PC-3 (cell line): Measurements from ENCODE around the gene CRABP2. TPM values are rescaled to one million over a fixed set of nuclear protein-coding genes. Genes with fewer than 3 reads are reported as not detected.

Source experiments
- ATAC-seq: fragments of 200-7000 bp; cut with Tn5 transposase; 2 replicates; pipeline ENCODE4 v1.9.1; 2020; ENCODE audit warnings: mild to moderate bottlenecking, moderate library complexity
- BruUV-seq: library from RNA; stranded (reverse); fragments of 400-500 nt; replicated peaks from 2 replicates; lab custom pipeline; 2021; lab: Mats Ljungman, UMichigan
- CTCF ChIA-PET: fragments of 300-600 bp; sonication (Branson Sonifier 250); formaldehyde crosslinking; loops from one replicate; lab custom pipeline; 2022; ENCODE audit warnings: antibody characterized with exemption; lab: Charles Lee
- POLR2A ChIA-PET: fragments of 300-600 bp; sonication (Branson Sonifier 250); formaldehyde crosslinking; loops from one replicate; lab custom pipeline; 2022; ENCODE audit warnings: antibody characterized with exemption; ENCODE audit not compliant: unreplicated experiment; lab: Charles Lee
- DNase-seq: peaks from one replicate; pipeline ENCODE4 v3.0.0-alpha.2; 2015
- H2AFZ ChIP-seq: fragments of 300-600 bp; sonication (generic); 2 replicates; pipeline ENCODE4 v1.6.0; 2016; ENCODE audit warnings: antibody characterized with exemption, low read length
- H3F3A ChIP-seq: fragments of 300-600 bp; sonication (generic); one replicate; pipeline ENCODE4 v1.6.0; 2017; ENCODE audit warnings: antibody characterized with exemption, low read length, control low read depth, mild to moderate bottlenecking; ENCODE audit not compliant: unreplicated experiment
- H3K27ac ChIP-seq: fragments of 300-600 bp; sonication (generic); 2 replicates; pipeline ENCODE4 v1.5.1; 2016; ENCODE audit warnings: mild to moderate bottlenecking, low read length
- H3K27me3 ChIP-seq: fragments of 300-600 bp; sonication (generic); 2 replicates; pipeline ENCODE4 v1.6.1; 2016; ENCODE audit warnings: low read length, mixed read lengths
- H3K36me3 ChIP-seq: fragments of 300-600 bp; sonication (generic); 2 replicates; pipeline ENCODE4 v1.6.1; 2016; ENCODE audit warnings: low read depth, mixed run types, low read length, mixed read lengths
- H3K4me1 ChIP-seq: fragments of 300-600 bp; sonication (generic); 2 replicates; pipeline ENCODE4 v1.5.1; 2016; ENCODE audit warnings: low read length; ENCODE audit not compliant: insufficient read depth
- H3K4me2 ChIP-seq: fragments of 300-600 bp; sonication (generic); 2 replicates; pipeline ENCODE4 v1.6.0; 2016; ENCODE audit warnings: low read length
- H3K4me3 ChIP-seq: fragments of 300-600 bp; sonication (generic); 2 replicates; pipeline ENCODE4 v1.5.1; 2016; ENCODE audit warnings: mild to moderate bottlenecking, low read length, mixed read lengths
- H3K79me2 ChIP-seq: fragments of 300-600 bp; sonication (generic); 2 replicates; pipeline ENCODE4 v1.6.1; 2017; ENCODE audit warnings: low read length, mixed read lengths
- H3K9ac ChIP-seq: fragments of 300-600 bp; sonication (generic); 2 replicates; pipeline ENCODE4 v1.6.0; 2016; ENCODE audit warnings: mild to moderate bottlenecking, low read length
- H3K9me2 ChIP-seq: fragments of 300-600 bp; sonication (generic); replicated peaks from 2 replicates; pipeline ENCODE4 v1.6.1; 2016; ENCODE audit warnings: mixed run types, low read length, mixed read lengths
- H3K9me3 ChIP-seq: fragments of 300-600 bp; sonication (generic); 2 replicates; pipeline ENCODE4 v1.6.1; 2016; ENCODE audit warnings: low read length, mixed read lengths
- H4K20me1 ChIP-seq: fragments of 300-600 bp; sonication (generic); 2 replicates; pipeline ENCODE4 v1.6.1; 2016; ENCODE audit warnings: low read length, mixed read lengths
- CTCF ChIP-seq: fragments of 300-600 bp; sonication (generic); conservative IDR thresholded peaks from 2 replicates; pipeline ENCODE4 v1.5.1; 2017; ENCODE audit warnings: antibody characterized with exemption, low read depth, mild to moderate bottlenecking, low read length
- EZH2 ChIP-seq: fragments of 300-600 bp; sonication (generic); IDR thresholded peaks from one replicate; pipeline ENCODE4 v1.6.1; 2017; ENCODE audit warnings: antibody characterized with exemption, mild to moderate bottlenecking, low read length; ENCODE audit not compliant: unreplicated experiment
- EZH2phosphoT487 ChIP-seq: fragments of 300-600 bp; sonication (generic); IDR thresholded peaks from 2 replicates; pipeline ENCODE4 v1.6.1; 2018; ENCODE audit warnings: mild to moderate bottlenecking, antibody characterized with exemption, low read length, borderline replicate concordance
- intact Hi-C: fragments of 100-400 bp; cut with micrococcal nuclease; formaldehyde crosslinking; loops from 2 replicates; pipeline ENCODE4 v1.9.0; 2023
- total RNA-seq: library from RNA; depleted of rRNA; stranded (reverse); fragments of >200 nt; gene quantifications from 2 replicates; pipeline ENCODE4 v1.2.3, GENCODE V29; 2014

The CRABP2 gene
- total RNA-seq, 1 experiment from 2014 or later: 120 TPM

- H3K36me3 ChIP-seq: 0 out of 2 replicates have a peak, but pooled peaks cover 3% of the 10 kb centered on the region
- H3F3A ChIP-seq: no peaks in the 10 kb centered on the region
- H3K27me3 ChIP-seq: no peaks in the 10 kb centered on the region
- H3K9me2 ChIP-seq: no peaks in the 10 kb centered on the region
- no peak for TF ChIP-seq EZH2phosphoT487
- no peak for TF ChIP-seq EZH2
- H3K4me3 ChIP-seq: no peak overlapping the region
- H3K4me2 ChIP-seq: no peak overlapping the region
- H3K9ac ChIP-seq: no peak overlapping the region
- DNase-seq: no peak
- no TSS peak for BruUV-seq
- no peaks in the 10 kb centered on the region for H3K79me2 ChIP-seq
- CTCF ChIA-PET: no interaction called here
- H4K20me1 ChIP-seq: no peaks in the 10 kb centered on the region
- POLR2A ChIA-PET: interaction anchor here (0.6 kb wide), 1 partner anchor 89 kb away, joined by 17 read pairs; no protein-coding TSS in a partner anchor
- H2AFZ ChIP-seq: no peak overlapping the region
- no peak for ATAC-seq
- intact Hi-C loops: no loop called here
- H3K9me3 ChIP-seq: no peaks in the 10 kb centered on the region
- H3K27ac ChIP-seq: no peak overlapping the region
- H3K4me1 ChIP-seq: no peaks in the 10 kb centered on the region
Observed at GRCh38 chr1:156669794-156670193, 35.6 kb downstream of the CRABP2 start.

DNA sequence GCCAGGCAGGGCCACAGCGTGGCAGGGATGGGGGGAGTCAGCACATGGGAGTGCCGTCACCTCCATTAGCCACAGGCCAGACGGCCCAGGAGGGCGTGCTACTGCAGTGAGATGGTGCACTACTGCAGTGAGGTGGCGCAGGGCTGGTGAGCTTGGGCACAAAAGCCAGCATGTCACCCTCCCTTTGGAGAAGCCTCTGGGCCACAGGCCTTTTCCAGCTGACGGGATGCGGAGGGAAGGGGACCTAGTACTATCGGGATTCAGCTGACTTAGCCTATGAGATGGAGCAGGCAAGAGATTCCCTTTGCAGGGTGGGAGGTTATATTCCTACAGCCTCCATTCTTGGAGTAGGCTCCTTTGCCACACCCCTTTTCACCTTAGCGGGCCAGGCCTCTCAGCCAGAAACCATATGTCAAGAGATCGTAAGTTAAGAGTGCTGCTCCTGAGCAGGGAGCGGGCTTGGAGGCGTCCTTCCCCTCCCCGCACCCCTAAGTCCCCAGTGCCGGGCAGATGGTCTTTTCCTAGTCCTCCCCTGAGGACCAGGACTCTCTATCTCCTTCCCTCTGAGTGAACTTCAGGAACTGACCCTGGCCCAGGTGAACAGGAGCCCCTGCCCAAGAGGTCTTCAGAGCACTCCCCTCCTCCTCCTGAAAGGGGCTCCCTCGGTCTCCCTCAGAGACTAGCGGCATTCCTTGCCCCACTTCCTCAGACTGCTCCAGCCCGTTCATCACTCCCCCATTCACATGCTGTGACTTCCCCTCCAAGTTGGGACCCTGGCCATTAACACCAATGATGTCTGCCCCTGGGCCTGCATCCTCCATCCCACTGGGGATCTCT lies 36.4 kb downstream of the CRABP2 start:
- CTCF ChIA-PET: no interaction called here
- H3K9me3 ChIP-seq: no peaks in the 10 kb centered on the region
- H3K9me2 ChIP-seq: no peaks in the 10 kb centered on the region
- POLR2A ChIA-PET: no interaction called here
- H3K4me2 ChIP-seq: no peak overlapping the region
- no peak for TF ChIP-seq EZH2phosphoT487
- no peaks in the 10 kb centered on the region for H4K20me1 ChIP-seq
- intact Hi-C loops: no loop called here
- BruUV-seq: TSS peak; percentile 15
- ATAC-seq: peak; percentile 6; the same call in 1 of the 2 replicates
- H3K79me2 ChIP-seq: no peaks in the 10 kb centered on the region
- no peak overlapping the region for H3K4me3 ChIP-seq
- H3K9ac ChIP-seq: no peak overlapping the region
- no peak overlapping the region for H3K27ac ChIP-seq
- no peaks in the 10 kb centered on the region for H3K27me3 ChIP-seq
- H3K36me3 ChIP-seq: 0 out of 2 replicates have a peak, but pooled peaks cover 3% of the 10 kb centered on the region
- no peaks in the 10 kb centered on the region for H3K4me1 ChIP-seq
- H3F3A ChIP-seq: no peaks in the 10 kb centered on the region
- no peak overlapping the region for H2AFZ ChIP-seq
- DNase-seq: no peak

- no peak overlapping the region for H2AFZ ChIP-seq
- H3K9ac ChIP-seq: no peak overlapping the region
- no peak for DNase-seq
- peaks cover 4% of the 10 kb centered on the region; the same call in 1 of the 2 replicates for H3K4me1 ChIP-seq
- BruUV-seq: no TSS peak
- H3K4me2 ChIP-seq: no peak overlapping the region
- no peaks in the 10 kb centered on the region for H3K9me3 ChIP-seq
- no peaks in the 10 kb centered on the region for H3K9me2 ChIP-seq
- H3K4me3 ChIP-seq: no peak overlapping the region
- CTCF ChIA-PET: interaction anchor here (0.5 kb wide), 1 partner anchor 43 kb away, joined by 3 read pairs; no protein-coding TSS in a partner anchor
- intact Hi-C loops: no loop called here
- H3K27me3 ChIP-seq: no peaks in the 10 kb centered on the region
- no peaks in the 10 kb centered on the region for H3K79me2 ChIP-seq
- no peak for TF ChIP-seq EZH2
- no peak for TF ChIP-seq EZH2phosphoT487
- TF ChIP-seq CTCF: no peak
- ATAC-seq: peak; percentile 19
- H3K27ac ChIP-seq: no peak overlapping the region
- POLR2A ChIA-PET: no interaction called here
- no peaks in the 10 kb centered on the region for H4K20me1 ChIP-seq
- no peaks in the 10 kb centered on the region for H3K36me3 ChIP-seq
- no peaks in the 10 kb centered on the region for H3F3A ChIP-seq
Observed at GRCh38 chr1:156667968-156668709, 37.2 kb downstream of the CRABP2 start.
